Neuronal stem cell (in vitro differentiated cells): ENCODE results near the gene MAGI1.

Experiments
- DNase-seq: peaks from one replicate; pipeline ENCODE4 v3.0.0-alpha.2; 2013; ENCODE audit warnings: low spot score
- H2AFZ ChIP-seq: one replicate; pipeline ENCODE4 v1.6.1; 2013; ENCODE audit warnings: mild to moderate bottlenecking, low read length, inconsistent platforms
- H2AK5ac ChIP-seq: 2 replicates; pipeline ENCODE4 v1.6.1; 2013; ENCODE audit warnings: low read depth, mild to moderate bottlenecking, inconsistent platforms, low read length, moderate library complexity, mixed read lengths
- H2BK120ac ChIP-seq: 2 replicates; pipeline ENCODE4 v1.6.1; 2013; ENCODE audit warnings: low read depth, mild to moderate bottlenecking, inconsistent platforms, low read length, moderate library complexity, mixed read lengths
- H2BK12ac ChIP-seq: one replicate; pipeline ENCODE4 v1.6.1; 2013; ENCODE audit warnings: low read length, inconsistent platforms
- H2BK15ac ChIP-seq: 2 replicates; pipeline ENCODE4 v1.6.1; 2013; ENCODE audit warnings: mild to moderate bottlenecking, low read length, inconsistent platforms, mixed read lengths
- H2BK5ac ChIP-seq: one replicate; pipeline ENCODE4 v1.6.1; 2013; ENCODE audit warnings: inconsistent platforms, mild to moderate bottlenecking, low read length, moderate library complexity
- H3K14ac ChIP-seq: one replicate; pipeline ENCODE4 v1.6.1; 2013; ENCODE audit warnings: low read length, inconsistent platforms
- H3K18ac ChIP-seq: 2 replicates; pipeline ENCODE4 v1.6.1; 2013; ENCODE audit warnings: low read length, inconsistent platforms
- H3K23ac ChIP-seq: 2 replicates; pipeline ENCODE4 v1.6.1; 2013; ENCODE audit warnings: low read depth, mild to moderate bottlenecking, mixed read lengths, low read length, inconsistent platforms; ENCODE audit not compliant: poor library complexity
- H3K27ac ChIP-seq: replicated peaks from 3 replicates; pipeline ENCODE4 v1.5.1; 2013; ENCODE audit warnings: low read length, inconsistent platforms
- H3K27me3 ChIP-seq, 3 experiments: 2 replicates each; pipeline ENCODE4 v1.6.1; 2013; ENCODE audit warnings: low read length in 3 of 3, mild to moderate bottlenecking in 2 of 3, inconsistent platforms in 1 of 3, low read depth in 1 of 3, mixed read lengths in 1 of 3, moderate library complexity in 1 of 3; ENCODE audit not compliant: control insufficient read depth in 3 of 3, insufficient read depth in 3 of 3
- H3K36me3 ChIP-seq, 2 donors: replicated peaks in 1 of 2; 2 replicates each; pipeline ENCODE4 v1.6.1; 2013; ENCODE audit warnings: low read length in 2 of 2; ENCODE audit not compliant: control insufficient read depth in 2 of 2, insufficient read depth in 2 of 2
- H3K4ac ChIP-seq: 2 replicates; pipeline ENCODE4 v1.6.1; 2013; ENCODE audit warnings: inconsistent platforms, mild to moderate bottlenecking, low read length, moderate library complexity
- H3K4me1 ChIP-seq, 2 donors: 1 replicate in 1 of 2; 2 replicates in 1 of 2; pipeline ENCODE4 v1.6.1; 2013; ENCODE audit warnings: low read length in 2 of 2, low read depth in 1 of 2; ENCODE audit not compliant: control insufficient read depth in 2 of 2, insufficient read depth in 1 of 2
- H3K4me2 ChIP-seq: one replicate; pipeline ENCODE4 v1.6.1; 2013; ENCODE audit warnings: mild to moderate bottlenecking, low read length, inconsistent platforms; ENCODE audit not compliant: insufficient read depth, poor library complexity, severe bottlenecking
- H3K4me3 ChIP-seq, 2 donors: 2 replicates each; pipeline ENCODE4 v1.5.1; 2013; ENCODE audit warnings: low read length in 2 of 2, mild to moderate bottlenecking in 2 of 2, inconsistent platforms in 1 of 2, moderate library complexity in 1 of 2
- H3K79me1 ChIP-seq: one replicate; pipeline ENCODE4 v1.6.1; 2013; ENCODE audit warnings: low read depth, mild to moderate bottlenecking, inconsistent platforms, low read length, moderate library complexity
- H3K9ac ChIP-seq: one replicate; pipeline ENCODE4 v1.6.1; 2013; ENCODE audit warnings: mild to moderate bottlenecking, low read depth, low read length, inconsistent platforms; ENCODE audit not compliant: poor library complexity
- H3K9me3 ChIP-seq, 2 donors: replicated peaks in 1 of 2; 2 replicates each; pipeline versions ENCODE3 to v1.6.1; 2013; ENCODE audit warnings: low read length in 2 of 2, mild to moderate bottlenecking in 2 of 2, inconsistent platforms in 1 of 2, low read depth in 1 of 2, mixed read lengths in 1 of 2, moderate library complexity in 1 of 2; ENCODE audit not compliant: control insufficient read depth in 2 of 2, insufficient read depth in 1 of 2
- H4K8ac ChIP-seq: one replicate; pipeline ENCODE4 v1.6.1; 2013; ENCODE audit warnings: low read depth, mild to moderate bottlenecking, inconsistent platforms, low read length, moderate library complexity
- H4K91ac ChIP-seq: one replicate; pipeline ENCODE4 v1.6.1; 2013; ENCODE audit warnings: low read length, low read depth, mild to moderate bottlenecking, inconsistent platforms; ENCODE audit not compliant: poor library complexity
- WGBS, 2 donors: extraction: QIAGEN DNeasy Blood & Tissue Kit; methylation state at CpG; one replicate each; pipeline ENCODE4 v1.1.7; 2013; ENCODE audit warnings: missing lambda C conversion rate in 2 of 2, mixed read lengths in 1 of 2; ENCODE audit not compliant: insufficient read length in 2 of 2, insufficient replicate concordance in 1 of 2; ENCODE audit errors: extremely low coverage in 2 of 2; 5-methylcytosine and 5-hydroxymethylcytosine counted together

MAGI1 gene

GRCh38 chr3:65377637-65378036, 661.1 kb downstream of the MAGI1 start:
- DNase-seq: no peak
- Histone ChIP-seq H3K4me3 (no peak overlapping the region), H3K36me3 (peaks cover 17 to 89% of the 10 kb centered on the region in 2 donors), H3K4me2 (no peak overlapping the region), H4K8ac (no peak overlapping the region), H3K27ac (no peak overlapping the region), H4K91ac (no peak overlapping the region), H3K18ac (no peak overlapping the region), H3K23ac (no peak overlapping the region), H2AK5ac (no peak overlapping the region), H3K9me3 (peaks cover 1 to 15% of the 10 kb centered on the region in 2 donors), H3K4me1 (peaks cover 0 to 3% of the 10 kb centered on the region in 2 donors), H2BK12ac (no peak overlapping the region), H2BK5ac (no peak overlapping the region), H2BK120ac (no peak overlapping the region), H3K14ac (no peak overlapping the region), H3K4ac (no peak overlapping the region), H3K27me3 (no peaks in the 10 kb centered on the region), H2BK15ac (no peak overlapping the region), H2AFZ (no peak overlapping the region), H3K79me1 (no peaks in the 10 kb centered on the region), H3K9ac (no peak overlapping the region)
- WGBS, 2 donors: no CpG with 5 or more reads among the region's 2 CpGs

GRCh38 chr3:65376426-65376825, 662.3 kb downstream of the MAGI1 start:
- H3K4me1 ChIP-seq: peaks cover 0 to 3% of the 10 kb centered on the region in 2 donors
- no peak overlapping the region for H4K8ac ChIP-seq
- H2AFZ ChIP-seq: no peak overlapping the region
- peaks cover 11 to 89% of the 10 kb centered on the region in 2 donors for H3K36me3 ChIP-seq
- H3K9ac ChIP-seq: no peak overlapping the region
- no peak overlapping the region for H3K27ac ChIP-seq
- H4K91ac ChIP-seq: no peak overlapping the region
- no peak overlapping the region for H2AK5ac ChIP-seq
- H3K4me3 ChIP-seq: no peak overlapping the region
- no peak overlapping the region for H2BK5ac ChIP-seq
- no peak overlapping the region for H2BK12ac ChIP-seq
- H3K27me3 ChIP-seq: no peaks in the 10 kb centered on the region
- no peak overlapping the region for H3K18ac ChIP-seq
- no peak overlapping the region for H2BK120ac ChIP-seq
- H3K4me2 ChIP-seq: no peak overlapping the region
- H3K4ac ChIP-seq: no peak overlapping the region
- H2BK15ac ChIP-seq: no peak overlapping the region
- WGBS, 2 donors: no CpG with 5 or more reads among the region's 2 CpGs
- H3K79me1 ChIP-seq: no peaks in the 10 kb centered on the region
- H3K9me3 ChIP-seq: peaks cover 1 to 25% of the 10 kb centered on the region in 2 donors
- DNase-seq: no peak
- no peak overlapping the region for H3K14ac ChIP-seq
- H3K23ac ChIP-seq: no peak overlapping the region

GRCh38 chr3:65371053-65371452, 667.7 kb downstream of the MAGI1 start:
- H3K4me2 ChIP-seq: no peak overlapping the region
- no peak overlapping the region for H2BK12ac ChIP-seq
- H2AFZ ChIP-seq: no peak overlapping the region
- H3K9me3 ChIP-seq: peaks cover 0 to 22% of the 10 kb centered on the region in 2 donors
- H3K4me3 ChIP-seq: no peak overlapping the region
- H3K18ac ChIP-seq: no peak overlapping the region
- peaks cover 4 to 44% of the 10 kb centered on the region in 2 donors for H3K36me3 ChIP-seq
- H2AK5ac ChIP-seq: no peak overlapping the region
- H2BK15ac ChIP-seq: no peak overlapping the region
- no peaks in the 10 kb centered on the region for H3K4me1 ChIP-seq
- no peak overlapping the region for H4K8ac ChIP-seq
- no peak overlapping the region for H2BK120ac ChIP-seq
- H2BK5ac ChIP-seq: no peak overlapping the region
- H3K9ac ChIP-seq: no peak overlapping the region
- no peak overlapping the region for H3K23ac ChIP-seq
- H3K27ac ChIP-seq: no peak overlapping the region
- no CpG with 5 or more reads among the region's 4 CpGs for WGBS, 2 donors
- H3K4ac ChIP-seq: no peak overlapping the region
- no peak for DNase-seq
- no peak overlapping the region for H3K14ac ChIP-seq
- no peaks in the 10 kb centered on the region for H3K79me1 ChIP-seq
- no peak overlapping the region for H4K91ac ChIP-seq
- H3K27me3 ChIP-seq: no peaks in the 10 kb centered on the region

- no peak overlapping the region for H3K4me2 ChIP-seq
- no peak overlapping the region for H3K18ac ChIP-seq
- H3K79me1 ChIP-seq: no peaks in the 10 kb centered on the region
- H3K4me1 ChIP-seq: no peaks in the 10 kb centered on the region
- no peak overlapping the region for H3K4me3 ChIP-seq
- no peak overlapping the region for H2AFZ ChIP-seq
- no peak overlapping the region for H4K91ac ChIP-seq
- DNase-seq: no peak
- H3K14ac ChIP-seq: no peak overlapping the region
- no peak overlapping the region for H2BK5ac ChIP-seq
- no peaks in the 10 kb centered on the region for H3K27me3 ChIP-seq
- H3K36me3 ChIP-seq: peaks cover 5 to 44% of the 10 kb centered on the region in 2 donors
- H2BK15ac ChIP-seq: no peak overlapping the region
- H2AK5ac ChIP-seq: no peak overlapping the region
- H4K8ac ChIP-seq: no peak overlapping the region
- peaks cover 0 to 20% of the 10 kb centered on the region in 2 donors for H3K9me3 ChIP-seq
- no peak overlapping the region for H3K9ac ChIP-seq
- H2BK12ac ChIP-seq: no peak overlapping the region
- no peak overlapping the region for H3K27ac ChIP-seq
- no peak overlapping the region for H3K23ac ChIP-seq
- no peak overlapping the region for H2BK120ac ChIP-seq
- H3K4ac ChIP-seq: no peak overlapping the region
Observed at GRCh38 chr3:65368866-65369265, 669.9 kb downstream of the MAGI1 start.
